ENCODE measurements around the gene EXOC6B.
"Not testable (repeated sequence)": the region's sequence is repeated elsewhere in the genome, so short reads cannot be mapped to it uniquely, and the experiment has no call there.

Gene EXOC6B

DNA sequence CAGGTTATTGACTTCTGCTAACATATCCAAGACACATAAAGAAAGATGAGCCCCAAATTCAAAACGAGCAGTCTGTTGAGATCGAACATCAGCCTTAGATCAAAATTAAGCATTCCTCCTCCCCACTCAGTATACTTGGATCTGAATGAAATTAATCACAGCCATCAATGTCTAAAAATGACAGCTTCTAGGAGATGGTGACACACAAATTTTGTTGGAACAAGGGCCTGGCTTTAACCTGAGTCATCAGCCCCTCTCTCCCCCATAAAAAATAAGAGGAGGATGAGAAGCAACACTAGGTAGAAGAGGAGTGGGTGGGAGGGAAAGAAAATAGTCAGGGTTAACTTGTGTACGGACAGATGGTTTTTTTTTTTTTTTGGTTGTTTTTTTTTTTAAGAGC, 223.1 kb downstream of the EXOC6B start:
- DNase-seq: no peak

DNA sequence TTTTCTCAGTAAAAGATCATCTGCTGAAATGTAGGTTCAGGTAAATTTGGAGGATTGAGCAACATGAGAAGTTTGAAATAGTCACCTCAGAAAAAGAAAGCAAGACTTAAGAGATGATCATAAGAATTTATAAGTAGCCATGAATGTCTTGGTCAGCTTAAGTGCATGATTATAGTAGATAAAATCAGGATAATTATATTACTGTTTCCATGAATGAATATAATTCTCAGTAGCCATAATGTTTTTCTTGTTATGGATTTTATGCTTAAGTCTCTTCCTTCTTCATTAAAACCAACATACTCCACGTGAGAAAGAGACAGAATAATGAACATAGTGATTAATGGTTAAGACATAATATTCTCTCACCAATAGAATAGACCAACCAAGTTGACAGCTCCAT, 223.7 kb downstream of the EXOC6B start:
- no peak for DNase-seq

DNA sequence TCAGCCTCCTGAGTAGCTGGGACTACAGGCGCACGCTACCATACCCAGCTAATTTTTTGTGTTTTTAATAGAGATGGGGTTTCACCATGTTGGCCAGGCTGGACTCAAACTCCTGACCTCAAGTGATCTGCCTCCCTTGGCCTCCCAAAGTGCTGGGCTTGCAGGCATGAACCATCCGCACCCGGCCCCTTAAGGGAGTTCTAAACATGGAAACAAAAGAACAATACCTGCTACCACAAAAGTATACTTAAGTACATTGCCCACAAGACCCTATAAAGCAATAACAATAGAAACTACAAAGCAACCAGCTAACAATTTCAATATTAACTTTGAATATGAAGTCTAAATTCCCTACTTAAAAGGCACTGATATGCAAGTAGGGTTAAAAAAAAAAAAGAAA, 242.0 kb downstream of the EXOC6B start:
- DNase-seq: not testable (repeated sequence)

DNA sequence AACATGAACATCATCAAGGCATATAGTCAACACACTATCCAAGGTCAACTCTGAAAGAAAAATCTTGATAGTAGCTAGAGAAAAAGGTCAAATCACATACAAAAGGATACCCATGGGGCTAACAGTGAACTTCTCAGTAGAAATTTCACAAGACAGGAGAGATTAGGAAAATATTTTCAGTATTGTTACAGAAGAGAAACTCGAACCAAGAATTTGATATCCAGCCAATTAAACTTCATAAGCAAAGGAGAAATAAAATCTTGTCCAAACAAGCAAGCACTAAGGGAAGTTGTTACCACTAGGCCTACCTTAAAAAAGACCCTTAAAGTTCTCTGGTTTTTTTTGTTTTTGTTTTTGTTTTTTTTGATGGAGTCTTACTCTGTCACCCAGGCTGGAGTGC, 242.5 kb downstream of the EXOC6B start:
- DNase-seq: no peak

DNA sequence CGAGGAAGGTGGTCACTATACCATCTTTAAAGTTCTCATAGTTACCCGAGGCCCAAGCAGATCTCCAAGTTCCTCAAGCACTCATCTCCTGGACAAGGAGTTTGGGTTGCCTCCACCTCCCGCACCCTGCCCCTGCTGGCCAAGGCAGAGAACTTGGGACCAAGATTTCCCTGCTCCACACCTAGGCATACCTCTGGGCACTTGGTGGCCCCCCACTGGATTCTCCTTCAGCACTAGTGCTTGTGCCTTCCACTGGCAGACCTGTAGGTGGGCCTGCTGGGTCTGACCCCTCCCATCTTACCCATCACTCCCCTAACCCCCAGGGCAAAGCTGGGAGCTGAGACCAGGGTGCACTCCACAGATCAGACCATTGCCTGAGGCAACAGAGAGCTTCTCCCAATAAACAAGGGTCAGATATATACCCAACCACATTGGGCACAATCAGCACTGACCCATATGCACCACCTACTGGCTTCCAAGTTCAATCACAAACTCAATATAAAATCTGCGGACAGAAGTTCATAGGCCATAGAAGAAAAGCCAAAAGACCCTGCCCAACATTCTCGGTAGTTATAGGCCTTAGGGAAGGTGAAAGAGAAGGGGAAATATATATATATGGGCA, 244.2 kb downstream of the EXOC6B start:
- no peak for DNase-seq

DNA sequence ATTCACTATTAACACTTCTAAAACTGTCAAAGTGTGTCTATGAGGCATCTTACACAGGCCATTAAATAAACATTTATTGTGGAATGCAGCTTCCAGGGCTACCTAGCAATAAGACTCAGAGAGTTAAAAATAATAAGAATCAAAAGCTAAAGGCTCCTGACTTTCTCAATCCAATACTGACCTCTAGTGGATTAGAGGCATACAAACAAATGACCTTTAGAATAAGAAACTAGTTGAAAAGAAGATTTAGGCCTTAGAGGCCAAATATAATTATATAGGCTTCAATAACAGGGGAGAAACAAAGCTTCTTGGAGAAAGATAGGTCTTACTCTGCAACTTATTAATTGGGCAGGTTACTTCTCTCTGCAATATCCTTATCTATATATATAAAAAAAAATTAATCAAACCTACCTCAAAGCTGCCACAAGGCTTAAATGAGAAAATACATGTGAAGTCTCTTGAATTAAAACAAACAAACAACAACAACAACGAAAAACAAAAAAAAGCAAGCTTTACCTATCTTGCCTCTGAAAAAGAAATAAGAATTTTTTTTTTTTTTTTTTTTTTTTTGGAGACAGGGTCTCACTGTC, 246.1 kb downstream of the EXOC6B start:
- DNase-seq: no peak

DNA sequence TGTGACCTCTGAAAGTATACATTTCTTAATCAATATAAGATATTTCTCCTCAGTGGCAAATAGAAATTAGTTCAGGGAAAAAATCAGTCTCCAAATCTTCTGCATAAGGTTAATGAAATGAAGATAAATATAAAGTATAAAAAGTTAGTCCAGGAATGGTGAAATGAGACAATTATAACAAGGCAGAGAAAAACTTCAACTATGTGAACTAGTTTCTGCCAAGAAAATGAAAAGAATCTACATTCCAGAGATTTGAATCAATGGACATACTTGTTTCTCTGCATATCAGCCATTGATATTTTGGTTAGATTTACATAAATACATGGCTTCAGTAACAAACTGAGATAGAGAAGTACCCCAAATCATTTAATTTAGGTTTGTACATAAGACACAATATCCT, 249.0 kb downstream of the EXOC6B start:
- no peak for DNase-seq

DNA sequence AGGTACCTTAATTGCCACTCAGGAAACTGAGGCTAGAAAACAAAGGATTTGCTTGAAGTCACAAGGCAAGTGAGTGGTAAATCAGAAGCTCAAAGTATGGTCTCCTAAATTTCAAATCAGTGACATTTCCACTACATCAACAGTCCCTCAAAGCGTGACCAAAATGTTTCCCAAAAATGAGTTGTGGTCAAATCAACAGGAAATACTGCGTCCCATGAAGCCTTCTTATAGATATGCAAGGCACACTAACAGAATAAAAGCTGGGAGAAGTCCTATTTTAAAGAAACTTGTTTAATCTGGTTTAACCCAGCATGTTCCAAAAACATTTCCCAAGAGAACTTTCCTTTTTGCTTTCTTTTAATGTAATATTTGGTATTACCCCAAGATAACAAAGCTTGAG, 249.4 kb downstream of the EXOC6B start:
- DNase-seq: no peak

DNA sequence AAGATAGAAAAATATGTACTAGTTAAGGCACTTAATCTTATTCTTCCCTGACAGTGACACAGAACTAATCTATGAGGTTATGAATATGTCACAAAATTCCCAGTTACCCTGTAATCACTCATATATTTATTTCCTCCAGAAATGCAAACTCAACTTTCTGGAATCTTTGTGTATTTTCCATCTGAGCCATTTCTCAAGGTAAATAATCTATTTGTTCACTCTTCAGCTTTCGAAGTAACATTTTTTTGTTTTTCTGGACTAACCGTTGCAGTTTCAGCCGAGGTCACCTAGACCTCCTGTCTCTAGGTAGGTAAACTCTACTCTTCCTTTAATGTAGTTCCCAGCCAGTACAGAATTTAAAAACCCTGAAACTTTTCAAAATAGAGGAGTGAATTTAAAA, 250.9 kb downstream of the EXOC6B start:
- DNase-seq: no peak

DNA sequence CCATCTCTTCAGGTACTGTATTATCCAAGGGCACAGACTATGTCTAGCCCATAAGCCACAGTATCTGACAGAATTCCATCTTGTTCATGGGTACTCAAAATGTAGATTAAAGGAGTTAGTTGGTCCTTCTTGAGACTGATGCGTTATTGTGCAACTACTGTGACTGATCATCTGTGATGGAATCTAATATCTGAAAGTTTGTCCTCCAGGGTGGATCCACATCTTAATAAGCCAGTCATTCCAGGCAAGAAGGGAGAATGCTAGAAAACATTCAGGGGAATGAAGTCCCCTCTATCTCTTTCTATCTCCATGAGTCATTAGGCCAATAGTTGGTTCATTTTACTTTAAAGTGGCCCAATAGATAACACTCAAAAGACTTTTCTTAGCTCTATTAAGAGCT, 252.6 kb downstream of the EXOC6B start:
- no peak for DNase-seq

DNA sequence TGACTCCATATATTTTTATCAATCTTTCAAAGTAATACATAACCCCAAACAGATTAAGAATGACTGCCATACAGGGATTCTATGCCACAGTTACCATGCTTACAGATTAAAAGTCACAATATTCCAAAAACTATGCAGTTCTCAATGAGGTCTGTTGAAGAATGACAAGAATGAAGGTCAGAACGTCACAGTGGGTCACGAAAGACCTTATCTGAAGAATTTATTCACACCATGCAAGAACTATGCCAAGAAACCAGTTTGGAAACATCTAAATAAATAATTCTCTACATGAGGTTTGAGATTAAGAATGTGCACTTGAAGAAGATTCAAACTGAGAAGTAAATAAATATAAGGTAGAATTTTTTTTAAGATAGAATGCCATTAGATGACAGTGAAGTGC, 253.3 kb downstream of the EXOC6B start:
- DNase-seq: no peak

DNA sequence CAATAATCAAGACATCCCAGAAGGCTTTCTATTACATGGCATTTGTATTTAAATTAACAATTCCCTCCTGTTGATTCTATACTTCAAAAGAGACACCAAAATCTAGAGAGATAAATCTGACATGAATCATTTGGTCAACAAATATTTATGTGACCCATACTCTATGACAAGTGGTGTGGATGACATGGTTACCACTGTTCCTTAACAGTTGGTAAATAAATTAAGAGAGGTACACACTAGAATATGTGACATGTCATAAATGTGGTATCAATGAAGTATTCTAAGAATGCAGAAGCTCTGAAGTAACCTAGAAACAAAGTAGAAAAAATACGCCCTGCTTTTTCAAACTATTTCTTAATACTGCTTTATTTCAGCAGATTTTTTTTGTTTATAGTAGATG, 255.4 kb downstream of the EXOC6B start:
- no peak for DNase-seq

DNA sequence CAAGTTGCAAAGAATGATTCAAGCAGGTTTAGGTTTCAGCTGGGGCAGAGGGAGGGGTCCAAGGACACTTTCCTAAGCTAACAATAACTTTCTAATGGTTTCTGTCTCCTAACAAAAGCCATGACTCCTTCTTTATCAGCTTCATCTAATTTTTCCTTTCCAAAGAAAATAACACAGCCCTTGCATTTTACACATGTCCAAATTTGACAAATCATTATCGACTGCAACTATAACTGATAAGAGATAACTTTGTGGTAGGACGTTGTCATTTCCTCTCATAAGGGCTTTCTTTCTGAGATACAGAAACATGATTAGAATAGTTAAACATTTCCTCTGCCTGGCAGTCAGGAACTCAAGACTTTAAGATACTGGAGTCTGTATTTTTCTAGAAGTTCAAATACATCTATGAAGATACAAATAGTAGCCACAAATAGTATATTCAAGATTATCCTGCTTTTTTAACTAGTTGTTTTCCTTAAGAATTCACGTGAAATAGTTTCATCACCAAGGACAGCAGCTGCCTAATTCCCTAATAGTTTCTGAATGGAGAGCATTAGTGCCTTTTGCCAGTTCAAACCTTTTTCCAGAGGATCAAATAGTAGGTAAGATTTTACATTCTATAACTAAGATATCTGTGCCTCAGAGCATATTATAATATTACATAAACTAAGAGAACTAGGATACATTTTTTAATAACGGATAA, 263.2 kb downstream of the EXOC6B start:
- DNase-seq: no peak

DNA sequence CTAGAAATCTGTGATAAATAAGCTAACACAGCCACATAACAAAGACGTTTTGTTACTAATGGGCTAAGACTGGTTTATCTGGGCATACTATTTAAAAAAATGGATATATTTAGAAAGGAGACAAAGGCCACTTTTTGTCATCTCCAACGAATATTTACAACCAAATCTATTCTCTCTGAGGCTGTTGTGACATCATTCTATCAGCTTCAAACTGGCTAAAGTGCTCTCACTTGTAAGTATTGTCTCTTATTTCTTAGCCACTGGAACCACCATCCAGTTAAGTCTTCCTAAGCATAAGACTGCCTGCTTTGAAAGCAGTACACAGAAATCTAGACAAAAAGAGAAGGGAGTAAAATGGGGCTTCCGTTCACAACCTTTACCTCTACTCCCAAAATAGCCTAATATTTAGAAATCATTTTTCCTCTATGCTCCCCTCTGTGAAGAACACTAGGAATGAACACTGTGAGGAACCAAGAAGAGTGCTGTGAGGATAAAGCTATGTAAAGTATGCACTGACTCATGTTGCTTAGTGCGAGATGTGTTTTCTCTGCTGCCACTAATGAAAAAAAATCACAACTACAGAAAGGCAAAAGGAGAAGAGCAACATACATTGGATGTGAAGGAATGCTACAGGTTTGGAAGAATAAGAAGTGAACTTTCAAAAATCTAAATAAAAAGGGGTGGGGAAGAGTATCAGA, 264.1 kb downstream of the EXOC6B start:
- DNase-seq: no peak

DNA sequence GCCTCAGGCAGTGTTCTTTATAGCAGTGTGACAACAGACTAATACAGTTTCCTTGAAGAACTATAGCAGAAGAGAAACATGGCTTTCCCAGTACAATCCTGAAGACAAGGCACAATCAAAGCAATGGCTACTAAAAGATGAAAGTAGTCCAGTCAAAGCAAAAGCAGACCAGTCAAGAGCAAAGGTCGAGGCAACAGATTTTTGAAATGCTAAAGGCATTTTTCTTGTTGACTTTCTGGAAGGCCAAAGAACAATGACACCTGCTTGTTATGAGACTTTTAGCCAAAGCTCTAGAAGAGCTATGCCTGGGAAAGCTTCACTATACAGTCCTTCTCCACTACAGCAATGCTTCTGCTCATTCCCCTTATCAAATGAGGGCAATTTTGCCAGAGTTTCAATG, 269.9 kb downstream of the EXOC6B start:
- no peak for DNase-seq

DNA sequence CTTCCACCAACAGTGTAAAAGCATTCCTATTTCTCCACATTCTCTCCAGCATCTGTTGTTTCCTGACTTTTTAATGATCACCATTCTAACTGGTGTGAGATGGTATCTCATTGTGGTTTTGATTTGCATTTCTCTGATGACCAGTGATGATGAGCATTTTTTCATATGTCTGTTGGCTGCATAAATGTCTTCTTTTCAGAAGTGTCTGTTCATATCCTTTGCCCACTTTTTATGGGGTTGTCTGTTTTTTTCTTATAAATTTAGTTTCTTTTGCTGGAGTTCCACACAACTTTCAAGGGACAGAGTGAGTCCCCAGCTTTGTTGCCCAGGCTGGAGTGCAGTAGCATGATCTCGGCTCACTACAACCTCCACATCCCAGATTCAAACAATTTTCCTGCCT, 270.5 kb downstream of the EXOC6B start:
- DNase-seq: not testable (repeated sequence)

DNA sequence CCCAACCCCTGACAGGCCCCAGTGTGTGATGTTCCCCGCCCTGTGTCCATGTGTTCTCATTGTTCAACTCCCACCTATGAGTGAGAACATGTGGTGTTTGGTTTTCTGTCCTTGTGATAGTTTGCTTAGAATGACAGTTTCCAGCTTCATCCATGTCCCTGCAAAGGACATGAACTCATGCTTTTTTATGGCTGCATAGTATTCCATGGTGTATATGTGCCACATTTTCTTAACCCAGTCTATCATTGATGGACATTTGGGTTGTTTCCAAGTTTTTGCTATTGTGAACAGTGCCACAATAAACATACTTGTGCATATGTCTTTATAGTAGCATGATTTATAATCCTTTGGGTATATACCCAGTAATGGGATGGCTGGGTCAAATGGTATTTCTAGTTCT, 270.9 kb downstream of the EXOC6B start:
- DNase-seq: not testable (repeated sequence)

DNA sequence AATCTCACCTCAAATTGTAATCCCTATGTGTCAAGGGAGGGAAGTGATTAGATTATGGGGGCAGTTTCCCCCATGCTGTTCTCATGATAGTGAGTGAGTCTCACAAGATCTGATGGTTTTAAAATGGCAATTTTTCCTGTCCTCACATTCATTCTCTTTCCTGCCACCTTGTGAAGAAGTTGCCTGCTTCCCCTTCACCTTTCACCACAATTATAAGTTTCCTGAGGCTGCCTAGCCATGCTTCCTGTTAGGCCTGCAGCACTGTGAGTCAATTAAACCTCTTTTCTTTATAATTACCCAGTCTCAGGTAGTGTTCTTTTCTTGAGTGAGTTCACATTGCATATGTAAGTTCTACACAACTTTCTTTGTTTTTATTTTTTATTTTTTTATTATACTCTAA, 271.5 kb downstream of the EXOC6B start:
- DNase-seq: no peak

DNA sequence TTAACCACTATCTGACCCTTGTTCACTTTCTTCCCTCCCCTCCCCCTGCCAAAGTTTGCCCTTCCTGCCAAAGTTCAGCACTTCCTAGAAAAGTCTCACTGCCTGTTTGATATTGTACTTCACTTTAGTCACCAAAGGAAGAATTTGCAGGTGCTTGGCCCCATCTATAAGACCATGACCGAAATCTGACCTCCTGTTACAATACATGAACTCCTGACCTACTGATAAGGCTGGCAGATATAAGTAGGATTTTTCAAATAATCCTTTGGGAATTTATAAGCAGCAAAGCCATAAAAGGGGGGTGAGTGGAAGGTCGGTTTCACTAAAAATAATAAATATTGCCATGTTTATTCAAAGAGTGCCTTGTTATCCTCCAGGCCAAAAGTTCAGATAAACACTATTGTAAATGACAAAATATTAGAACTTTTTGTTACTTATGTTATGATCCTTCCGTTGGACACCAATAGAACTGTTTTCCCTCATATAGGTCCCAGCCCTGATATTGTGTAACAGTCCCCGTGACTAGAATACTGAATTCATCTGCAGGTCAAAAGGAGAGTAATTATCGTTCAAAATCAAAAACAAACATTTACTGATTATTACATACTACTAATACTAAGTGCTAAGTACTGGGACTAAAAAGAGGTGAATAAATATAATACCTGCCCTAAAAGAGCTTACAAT, 277.6 kb downstream of the EXOC6B start:
- DNase-seq: no peak

DNA sequence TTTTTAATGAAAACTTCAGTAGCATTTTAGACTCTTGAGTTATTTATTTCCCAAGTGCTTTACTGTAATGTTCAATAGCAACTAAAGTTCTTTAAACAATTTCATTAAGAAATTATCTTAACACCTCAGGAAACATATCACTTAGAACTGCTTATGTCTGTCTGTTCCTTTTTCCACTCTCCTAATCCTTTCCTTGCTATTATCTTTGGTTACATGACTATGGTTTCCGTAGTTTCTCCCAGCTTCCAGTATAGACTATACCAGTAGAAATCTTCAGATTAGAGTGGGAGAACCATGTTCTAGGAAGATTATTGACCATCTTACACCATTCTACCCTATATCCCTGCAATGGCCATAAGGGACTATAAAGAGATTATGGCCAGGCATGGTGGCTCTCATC, 280.0 kb downstream of the EXOC6B start:
- no peak for DNase-seq

DNA sequence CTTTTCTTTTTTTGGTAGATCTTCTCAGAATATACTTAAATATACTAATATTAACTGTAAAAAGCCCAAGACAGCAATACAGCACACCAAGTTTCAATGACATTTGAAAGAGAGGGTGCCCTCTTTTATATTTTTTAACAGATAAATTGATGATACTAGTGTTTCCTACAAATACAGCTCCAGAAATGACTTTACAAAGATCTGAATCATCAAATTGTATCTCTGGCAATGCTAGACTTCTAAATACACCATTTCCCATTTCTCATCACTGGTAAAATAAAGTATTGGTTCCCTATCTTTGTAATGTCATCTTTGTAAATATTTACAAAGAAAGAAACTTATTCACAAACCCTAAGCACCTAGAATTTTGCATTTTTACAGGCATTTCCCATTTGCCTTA, 281.3 kb downstream of the EXOC6B start:
- no peak for DNase-seq

DNA sequence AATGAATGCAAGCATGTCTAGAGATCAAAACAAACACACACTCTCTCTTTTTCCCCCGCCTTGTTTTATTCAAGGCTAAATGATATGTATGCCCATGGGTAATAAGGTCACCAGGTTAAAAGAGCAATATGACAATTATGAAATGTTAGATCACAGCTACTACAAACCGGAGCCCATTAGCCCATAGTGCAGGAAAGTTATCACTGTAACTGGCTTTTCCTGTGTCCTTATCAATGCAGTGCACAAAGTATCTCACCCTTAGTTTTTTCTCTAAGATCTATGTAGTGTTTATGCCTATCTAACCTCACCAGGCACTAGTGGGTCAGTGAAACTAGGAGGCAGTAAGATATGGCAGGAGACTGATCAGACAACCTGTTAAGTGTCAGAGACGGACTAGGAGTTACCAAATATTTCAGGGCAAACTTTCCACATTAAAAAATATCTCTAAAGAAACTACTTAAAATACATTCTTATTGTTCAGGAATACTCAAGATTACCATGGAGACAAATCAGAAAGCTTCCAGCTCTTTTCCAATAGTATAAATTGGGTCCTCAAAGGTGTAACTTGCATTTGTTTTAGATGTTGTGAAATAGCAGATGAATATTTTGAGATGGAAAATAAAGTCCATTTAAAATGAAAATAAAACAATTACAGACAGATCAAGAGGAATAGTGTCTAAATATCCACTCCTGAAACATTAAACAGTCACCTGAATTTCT, 282.2 kb downstream of the EXOC6B start:
- no peak for DNase-seq

DNA sequence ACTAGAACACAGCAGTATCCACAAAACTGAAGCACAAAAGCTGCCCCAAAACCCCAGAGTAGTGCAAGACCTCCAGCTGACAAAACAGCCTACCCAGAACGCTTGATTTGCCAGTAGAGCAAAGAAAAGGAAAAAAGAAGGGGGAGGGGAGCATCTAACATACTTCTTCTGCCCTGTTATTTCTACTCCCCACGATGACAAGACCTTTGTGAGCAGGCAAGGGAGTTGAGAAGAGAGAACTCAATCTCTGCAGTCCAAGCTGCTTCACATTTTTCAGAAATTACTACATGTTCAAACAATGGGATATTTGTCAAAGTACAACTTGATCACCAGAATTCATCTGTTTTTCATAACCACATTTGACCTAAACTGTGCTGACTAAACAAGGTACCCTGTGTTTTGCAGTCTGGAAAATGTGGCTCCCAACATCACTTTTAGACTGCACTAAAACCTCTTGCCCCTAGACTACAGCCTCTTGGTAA, 286.7 kb downstream of the EXOC6B start:
- no peak for DNase-seq
